Fibroblast of mammary gland (primary cell): Measurements from ENCODE around the gene BRAT1.

ENCODE experiments used
- DNase-seq: peaks from one replicate; pipeline ENCODE4 v3.0.0-alpha.2; 2010; ENCODE audit warnings: low read depth
- H3K4me3 ChIP-seq: 2 replicates; pipeline ENCODE4 v1.5.1; 2011; ENCODE audit warnings: low read depth, mild to moderate bottlenecking, low read length, moderate library complexity; ENCODE audit not compliant: control insufficient read depth
- TF ChIP-seq, protein P1 (sequence below): conservative IDR thresholded peaks from 2 replicates; pipeline ENCODE4 v1.5.1; 2011; ENCODE audit warnings: low read depth, low read length, inconsistent platforms; ENCODE audit not compliant: control insufficient read depth, insufficient read depth

BRAT1 gene

DNA sequence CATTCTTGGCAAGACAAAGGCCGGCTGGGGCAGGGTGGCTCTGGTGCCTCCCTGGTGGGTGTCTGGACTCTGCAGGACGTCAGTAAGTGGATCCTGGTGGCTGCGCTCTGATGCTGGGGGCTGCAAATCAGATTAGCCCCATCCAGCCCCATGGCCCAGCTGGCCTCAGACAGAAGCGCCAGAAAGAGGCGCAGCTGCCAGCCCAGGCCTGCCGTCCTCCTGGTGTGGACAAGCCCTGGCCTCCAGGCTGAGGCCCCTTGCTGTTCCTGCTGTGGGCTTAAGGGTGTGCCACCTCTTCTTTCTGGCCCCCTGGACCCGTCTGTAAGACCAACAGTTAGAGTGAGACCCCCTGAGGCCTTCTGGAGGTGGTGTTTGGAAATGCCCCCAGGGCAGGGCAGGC, 41.6 kb downstream of the BRAT1 start:
- H3K4me3 ChIP-seq, result no peak overlapping the region
- TF ChIP-seq, protein P1, sequence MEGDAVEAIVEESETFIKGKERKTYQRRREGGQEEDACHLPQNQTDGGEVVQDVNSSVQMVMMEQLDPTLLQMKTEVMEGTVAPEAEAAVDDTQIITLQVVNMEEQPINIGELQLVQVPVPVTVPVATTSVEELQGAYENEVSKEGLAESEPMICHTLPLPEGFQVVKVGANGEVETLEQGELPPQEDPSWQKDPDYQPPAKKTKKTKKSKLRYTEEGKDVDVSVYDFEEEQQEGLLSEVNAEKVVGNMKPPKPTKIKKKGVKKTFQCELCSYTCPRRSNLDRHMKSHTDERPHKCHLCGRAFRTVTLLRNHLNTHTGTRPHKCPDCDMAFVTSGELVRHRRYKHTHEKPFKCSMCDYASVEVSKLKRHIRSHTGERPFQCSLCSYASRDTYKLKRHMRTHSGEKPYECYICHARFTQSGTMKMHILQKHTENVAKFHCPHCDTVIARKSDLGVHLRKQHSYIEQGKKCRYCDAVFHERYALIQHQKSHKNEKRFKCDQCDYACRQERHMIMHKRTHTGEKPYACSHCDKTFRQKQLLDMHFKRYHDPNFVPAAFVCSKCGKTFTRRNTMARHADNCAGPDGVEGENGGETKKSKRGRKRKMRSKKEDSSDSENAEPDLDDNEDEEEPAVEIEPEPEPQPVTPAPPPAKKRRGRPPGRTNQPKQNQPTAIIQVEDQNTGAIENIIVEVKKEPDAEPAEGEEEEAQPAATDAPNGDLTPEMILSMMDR, result no peak
- no peak for DNase-seq

DNA sequence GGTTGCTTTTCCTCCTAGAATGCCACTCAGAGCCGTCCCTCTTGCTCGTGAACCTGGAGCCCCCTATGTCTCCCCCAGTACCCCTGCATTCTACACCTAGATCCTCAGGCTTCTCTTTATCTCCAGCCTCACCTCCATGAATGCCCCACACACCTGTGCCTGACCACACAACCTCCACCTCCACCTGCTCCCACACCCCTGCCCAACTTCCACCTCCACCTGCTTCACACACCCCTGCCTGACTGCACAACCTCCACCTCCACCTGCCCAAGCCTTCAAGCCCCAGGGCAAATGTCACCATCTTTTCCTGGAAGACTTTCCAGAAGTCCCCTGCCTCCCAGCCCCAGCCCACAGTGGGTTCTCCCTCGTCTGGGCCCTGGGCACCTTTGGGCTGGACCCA, 42.6 kb downstream of the BRAT1 start:
- no peak overlapping the region for H3K4me3 ChIP-seq
- TF ChIP-seq, protein P1, result no peak

DNA sequence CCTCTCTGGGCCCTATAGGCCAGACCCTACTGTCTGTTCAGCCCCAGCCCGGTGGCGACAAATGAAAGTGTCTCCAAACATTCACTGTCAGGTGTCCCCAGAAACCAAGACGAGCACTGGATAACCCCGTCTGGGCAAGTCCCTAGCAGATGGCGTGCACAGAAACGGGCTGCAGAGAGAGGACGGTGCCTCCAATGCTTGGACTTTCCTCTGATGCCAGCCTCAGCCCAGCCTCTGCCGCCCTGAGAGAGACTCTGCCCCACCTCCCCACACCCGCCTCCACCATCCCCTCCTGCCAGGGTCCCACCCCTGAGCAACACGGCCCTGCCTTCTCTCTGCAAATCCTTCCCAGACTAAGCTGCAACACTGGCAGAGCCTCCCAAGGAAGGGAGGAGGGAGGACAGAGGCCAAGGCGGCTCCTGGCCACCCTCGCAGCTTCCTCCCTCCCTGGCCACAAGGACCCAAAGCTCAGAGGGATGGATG, 43.1 kb downstream of the BRAT1 start:
- DNase-seq, result no peak
- H3K4me3 ChIP-seq, result no peak overlapping the region
- TF ChIP-seq, protein P1, result no peak

More for the DNA sequence above, 42.6 kb downstream of the BRAT1 start:
- DNase-seq, result no peak

DNA sequence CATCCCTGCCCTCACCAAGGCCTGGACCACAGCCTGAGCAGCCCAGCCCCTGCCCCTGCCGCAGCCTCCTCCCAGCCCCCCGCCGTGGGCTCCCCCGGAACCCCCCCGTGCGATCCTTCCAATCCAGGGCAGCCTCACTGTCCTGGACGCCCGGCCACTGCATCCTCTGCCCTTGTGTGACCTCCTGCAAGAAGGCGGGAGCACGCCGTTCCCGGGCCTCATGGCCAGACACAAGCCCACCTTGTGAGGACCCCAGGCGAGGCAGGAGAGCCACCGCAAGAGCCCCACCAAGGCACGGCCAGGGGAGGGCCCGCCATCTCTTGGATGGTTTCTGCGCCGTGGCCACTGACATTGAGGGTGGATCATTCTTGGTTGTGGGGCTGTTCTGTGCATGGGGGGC, 43.6 kb downstream of the BRAT1 start:
- no peak overlapping the region for H3K4me3 ChIP-seq
- DNase-seq, result no peak
- TF ChIP-seq, protein P1, result no peak

DNA sequence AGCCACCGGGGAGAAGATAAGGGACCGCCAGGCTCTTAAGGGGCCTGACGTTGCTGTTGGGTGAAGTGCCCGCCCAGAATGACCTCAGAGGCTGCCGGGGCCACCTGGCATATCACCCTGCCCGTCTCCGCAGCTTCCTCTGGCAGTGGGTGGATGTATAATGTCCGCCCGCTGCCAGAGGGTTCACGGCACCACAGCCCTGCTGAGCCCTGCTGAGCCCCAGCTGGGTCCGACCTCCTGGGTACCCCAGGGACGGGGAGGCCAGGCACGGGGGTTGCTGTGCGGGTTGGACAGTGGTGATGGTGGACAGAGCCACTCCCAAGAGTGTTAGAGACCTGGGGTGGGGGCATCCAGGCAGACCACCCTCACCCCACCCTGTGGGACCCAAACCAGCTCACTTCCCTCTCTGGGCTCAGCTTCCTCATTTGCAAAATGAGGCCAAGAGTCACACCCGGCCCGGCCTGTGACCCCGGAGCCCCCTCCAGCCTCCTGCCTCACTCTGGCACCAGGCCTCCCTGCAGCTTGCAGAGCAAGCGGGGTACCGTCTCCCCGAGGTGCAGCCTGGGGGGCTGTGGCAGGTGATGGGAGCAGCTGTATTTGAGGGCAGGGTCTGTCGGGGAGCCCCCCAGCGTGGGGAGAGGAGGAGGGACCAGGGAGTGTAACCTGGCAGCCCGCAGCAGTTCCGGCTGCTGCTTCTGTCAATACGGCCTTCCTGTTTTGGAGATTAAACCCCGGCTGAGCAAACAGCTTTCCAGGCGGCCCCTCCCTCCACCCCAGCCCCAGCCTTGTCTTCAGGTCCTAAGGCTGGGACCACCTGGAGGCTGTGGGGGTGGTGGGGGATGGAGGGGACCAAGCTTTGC, 44.2 kb downstream of the BRAT1 start:
- DNase-seq, result no peak
- TF ChIP-seq, protein P1, result no peak
- no peak overlapping the region for H3K4me3 ChIP-seq

DNA sequence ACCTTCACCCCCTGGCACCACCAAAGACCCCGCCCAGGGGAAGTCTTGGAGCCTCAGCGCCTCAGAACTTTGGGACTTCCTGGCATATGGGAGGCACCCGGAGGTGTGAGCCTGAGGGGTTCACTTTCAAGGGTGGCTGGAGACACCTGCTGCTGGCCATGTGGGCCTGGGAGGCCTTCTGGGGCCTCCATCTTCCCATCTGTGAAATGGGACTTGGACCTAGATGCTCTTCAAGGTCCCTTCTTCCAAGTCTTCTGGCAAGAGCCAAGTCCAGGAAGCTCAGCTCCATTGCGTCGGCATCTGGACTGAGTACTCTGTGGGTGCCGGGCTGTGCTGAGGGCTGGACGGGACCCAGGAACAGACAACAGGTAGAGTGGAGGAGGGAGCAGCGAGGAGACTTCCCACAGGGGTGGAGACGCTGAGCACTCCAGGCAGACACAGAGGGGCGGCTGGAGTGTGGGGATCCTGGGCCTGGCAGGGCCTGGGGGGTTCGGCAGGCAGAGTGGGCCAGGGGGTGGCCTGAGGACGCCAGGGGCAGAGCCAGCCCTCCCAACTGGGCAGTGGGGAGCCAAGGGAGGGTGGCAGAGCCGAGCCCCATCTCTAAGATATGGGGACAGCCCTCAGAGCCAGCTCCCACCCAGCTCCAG, 45.1 kb downstream of the BRAT1 start:
- TF ChIP-seq, protein P1, result no peak
- no peak for DNase-seq
- no peak overlapping the region for H3K4me3 ChIP-seq
